ENCODE data around the gene ANKS1A.

The ANKS1A gene

GRCh38 chr6:34911822-34912221 is 22.8 kb downstream of the ANKS1A start:
- H3K4me3 ChIP-seq (replicated peaks; ENCODE audit: low read depth, low read length), result no peak overlapping the region
- no peak for DNase-seq (ENCODE audit: low read depth)
- TF ChIP-seq CTCF (IDR thresholded peaks at IDR 0.05; ENCODE audit: low read length, missing control alignments), result no peak

GRCh38 chr6:34912715-34913464 is 23.8 kb downstream of the ANKS1A start:
- peak; percentile 60 for DNase-seq (ENCODE audit: low read depth)
- TF ChIP-seq CTCF (IDR thresholded peaks at IDR 0.05; ENCODE audit: low read length, missing control alignments), result no peak
- no peak overlapping the region for H3K4me3 ChIP-seq (replicated peaks; ENCODE audit: low read depth, low read length)

- TF ChIP-seq CTCF (IDR thresholded peaks at IDR 0.05; ENCODE audit: low read length, missing control alignments), result no peak
- no peak for DNase-seq (ENCODE audit: low read depth)
- H3K4me3 ChIP-seq (replicated peaks; ENCODE audit: low read depth, low read length), result no peak overlapping the region
These were observed 25.3 kb downstream of the ANKS1A start for GRCh38 chr6:34914358-34914757.

- TF ChIP-seq CTCF (IDR thresholded peaks at IDR 0.05; ENCODE audit: low read length, missing control alignments), result no peak
- DNase-seq (ENCODE audit: low read depth), result no peak
- no peak overlapping the region for H3K4me3 ChIP-seq (replicated peaks; ENCODE audit: low read depth, low read length)
These were observed 27.4 kb downstream of the ANKS1A start for GRCh38 chr6:34916348-34916967.

GRCh38 chr6:34917626-34918285 is 28.7 kb downstream of the ANKS1A start:
- H3K4me3 ChIP-seq (replicated peaks; ENCODE audit: low read depth, low read length), result no peak overlapping the region
- no peak for DNase-seq (ENCODE audit: low read depth)
- no peak for TF ChIP-seq CTCF (IDR thresholded peaks at IDR 0.05; ENCODE audit: low read length, missing control alignments)

- no peak for TF ChIP-seq CTCF (IDR thresholded peaks at IDR 0.05; ENCODE audit: low read length, missing control alignments)
- peak; percentile 76 for DNase-seq (ENCODE audit: low read depth)
- H3K4me3 ChIP-seq (replicated peaks; ENCODE audit: low read depth, low read length), result no peak overlapping the region
These were observed 30.6 kb downstream of the ANKS1A start for GRCh38 chr6:34919651-34920050.

All from fibroblast of pulmonary artery (primary cell).